Mesenchymal stem cell (in vitro differentiated cells and primary cell): Measurements from ENCODE around the gene TOGARAM2.

Source experiments
- DNase-seq: peaks from one replicate; pipeline ENCODE4 v3.0.0-alpha.2; 2013
- H2AFZ ChIP-seq: one replicate; pipeline ENCODE4 v1.6.1; 2013; ENCODE audit warnings: low read depth, mild to moderate bottlenecking, control low read depth, inconsistent platforms, low read length, moderate library complexity
- H2AK5ac ChIP-seq: 2 replicates; pipeline ENCODE4 v1.6.1; 2013; ENCODE audit warnings: low read length, moderate library complexity, mild to moderate bottlenecking, inconsistent platforms; ENCODE audit not compliant: severe bottlenecking
- H2BK120ac ChIP-seq: one replicate; pipeline ENCODE4 v1.6.1; 2013; ENCODE audit warnings: low read depth, mild to moderate bottlenecking, inconsistent platforms, low read length, moderate library complexity
- H2BK12ac ChIP-seq, 2 experiments: one replicate each; pipeline ENCODE4 v1.6.1; 2013; ENCODE audit warnings: inconsistent platforms in 2 of 2, low read length in 2 of 2, mild to moderate bottlenecking in 2 of 2, moderate library complexity in 2 of 2, control low read depth in 1 of 2
- H2BK15ac ChIP-seq: one replicate; pipeline ENCODE4 v1.6.1; 2013; ENCODE audit warnings: mild to moderate bottlenecking, low read depth, inconsistent platforms; ENCODE audit not compliant: poor library complexity, severe bottlenecking
- H2BK5ac ChIP-seq: 2 replicates; pipeline ENCODE4 v1.6.1; 2013; ENCODE audit warnings: low read depth, mild to moderate bottlenecking, low read length, control low read depth, inconsistent platforms; ENCODE audit not compliant: poor library complexity, severe bottlenecking
- H3K14ac ChIP-seq, 2 experiments: one replicate each; pipeline ENCODE4 v1.6.1; 2013; ENCODE audit warnings: inconsistent platforms in 2 of 2, low read length in 2 of 2, control low read depth in 1 of 2, mild to moderate bottlenecking in 1 of 2, moderate library complexity in 1 of 2
- H3K18ac ChIP-seq, 2 experiments: one replicate each; pipeline ENCODE4 v1.6.1; 2013; ENCODE audit warnings: inconsistent platforms in 2 of 2, low read length in 2 of 2, control low read depth in 1 of 2, low read depth in 1 of 2, mild to moderate bottlenecking in 1 of 2
- H3K23ac ChIP-seq, 2 experiments: one replicate each; pipeline ENCODE4 v1.6.1; 2013; ENCODE audit warnings: inconsistent platforms in 2 of 2, low read length in 2 of 2, mild to moderate bottlenecking in 2 of 2, moderate library complexity in 2 of 2, control low read depth in 1 of 2
- H3K27ac ChIP-seq: 2 replicates; pipeline ENCODE4 v1.5.1; 2013; ENCODE audit warnings: mild to moderate bottlenecking, moderate library complexity, low read length, control low read depth, inconsistent platforms; ENCODE audit not compliant: poor library complexity, severe bottlenecking
- H3K27me3 ChIP-seq, 2 experiments: 2 replicates each; pipeline versions ENCODE4 v1.6.1 to v1.7.0; 2013; ENCODE audit warnings: low read length in 2 of 2, mild to moderate bottlenecking in 2 of 2, moderate library complexity in 2 of 2, control low read depth in 1 of 2, inconsistent platforms in 1 of 2; ENCODE audit not compliant: control insufficient read depth in 1 of 2, insufficient read depth in 1 of 2
- H3K36me3 ChIP-seq, 2 experiments: 2 replicates each; pipeline versions ENCODE4 v1.6.1 to v1.7.0; 2013; ENCODE audit warnings: low read length in 2 of 2, control low read depth in 1 of 2, inconsistent platforms in 1 of 2, low read depth in 1 of 2, mild to moderate bottlenecking in 1 of 2; ENCODE audit not compliant: insufficient read depth in 2 of 2, control insufficient read depth in 1 of 2
- H3K4ac ChIP-seq, 2 experiments: one replicate each; pipeline ENCODE4 v1.6.1; 2013; ENCODE audit warnings: inconsistent platforms in 2 of 2, low read length in 2 of 2, mild to moderate bottlenecking in 2 of 2, moderate library complexity in 2 of 2, control low read depth in 1 of 2, low read depth in 1 of 2
- H3K4me1 ChIP-seq: 2 replicates; pipeline ENCODE4 v1.6.1; 2013; ENCODE audit warnings: low read depth, low read length, control low read depth; ENCODE audit not compliant: control insufficient read depth, insufficient read depth
- H3K4me2 ChIP-seq: 2 replicates; pipeline ENCODE4 v1.6.1; 2013; ENCODE audit warnings: low read length, mild to moderate bottlenecking, inconsistent platforms; ENCODE audit not compliant: poor library complexity, severe bottlenecking
- H3K4me3 ChIP-seq, 2 experiments: 2 replicates each; pipeline versions ENCODE4 v1.5.1 to v1.7.0; 2013; ENCODE audit warnings: low read length in 2 of 2, mild to moderate bottlenecking in 2 of 2, control low read depth in 1 of 2, low read depth in 1 of 2; ENCODE audit not compliant: insufficient read depth in 1 of 2
- H3K79me1 ChIP-seq: replicated peaks from 2 replicates; pipeline ENCODE4 v1.6.1; 2013; ENCODE audit warnings: mild to moderate bottlenecking, control low read depth, low read length, inconsistent platforms; ENCODE audit not compliant: poor library complexity, severe bottlenecking
- H3K9ac ChIP-seq: 2 replicates; pipeline ENCODE4 v1.7.0; 2013; ENCODE audit warnings: mild to moderate bottlenecking, low read length, moderate library complexity
- H3K9me3 ChIP-seq: 2 replicates; pipeline ENCODE4 v1.7.0; 2013; ENCODE audit warnings: mild to moderate bottlenecking, low read length; ENCODE audit not compliant: control insufficient read depth
- H4K8ac ChIP-seq: one replicate; pipeline ENCODE4 v1.6.1; 2013; ENCODE audit warnings: inconsistent platforms, mild to moderate bottlenecking, low read length, moderate library complexity
- H4K91ac ChIP-seq: one replicate; pipeline ENCODE4 v1.6.1; 2013; ENCODE audit warnings: mild to moderate bottlenecking, low read length, inconsistent platforms
- WGBS: methylation state at CpG from one replicate; pipeline ENCODE4 v1.1.7; 2013; ENCODE audit warnings: mixed read lengths; 5-methylcytosine and 5-hydroxymethylcytosine counted together

TOGARAM2 gene

DNA sequence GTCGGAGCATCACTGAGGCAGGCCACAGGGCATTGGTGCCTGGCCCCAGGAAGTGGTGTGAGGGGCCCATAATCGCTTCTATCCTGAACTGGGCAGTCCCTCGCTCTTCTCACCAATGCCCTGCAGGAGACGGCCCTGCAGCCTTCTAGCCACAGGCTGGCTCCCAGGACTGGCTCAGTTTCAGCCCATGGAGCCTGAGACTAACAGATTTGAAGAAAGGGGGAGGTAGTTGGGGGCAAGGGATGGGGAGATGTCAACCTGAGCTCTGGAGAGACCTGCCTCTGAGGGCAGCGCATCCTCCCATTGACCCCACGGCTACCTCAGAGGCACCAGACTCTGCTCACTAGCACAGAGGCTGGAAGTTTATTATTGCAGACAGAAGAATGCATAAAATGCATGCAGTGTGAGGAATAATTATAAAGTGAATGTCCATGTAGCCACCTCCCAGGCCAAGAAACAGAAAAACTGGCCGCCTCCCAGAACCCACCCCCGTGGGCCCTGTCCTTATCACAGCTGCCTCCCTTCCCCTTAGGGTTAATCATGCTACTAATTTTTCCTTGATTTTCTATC lies 1.4 kb downstream of the TOGARAM2 start:
- Histone ChIP-seq H3K27me3 (peaks cover 0 to 30% of the 10 kb centered on the region in 2 experiments), H2BK5ac (no peak overlapping the region), H2BK15ac (no peak overlapping the region), H3K79me1 (no peaks in the 10 kb centered on the region), H3K23ac (no peak overlapping the region), H4K91ac (no peak overlapping the region), H3K4me3 (no peak overlapping the region), H3K4ac (no peak overlapping the region), H4K8ac (no peak overlapping the region), H3K36me3 (no peaks in the 10 kb centered on the region), H3K9me3 (no peaks in the 10 kb centered on the region), H2BK12ac (no peak overlapping the region), H2AFZ (no peak overlapping the region), H3K9ac (no peak overlapping the region), H3K14ac (no peak overlapping the region), H3K4me1 (peaks cover 17% of the 10 kb centered on the region), H3K18ac (no peak overlapping the region), H2AK5ac (no peak overlapping the region), H2BK120ac (no peak overlapping the region), H3K4me2 (no peak overlapping the region), H3K27ac (no peak overlapping the region)
- WGBS = 94% methylated on average over 7 of the region's 8 CpGs
- DNase-seq = no peak

DNA sequence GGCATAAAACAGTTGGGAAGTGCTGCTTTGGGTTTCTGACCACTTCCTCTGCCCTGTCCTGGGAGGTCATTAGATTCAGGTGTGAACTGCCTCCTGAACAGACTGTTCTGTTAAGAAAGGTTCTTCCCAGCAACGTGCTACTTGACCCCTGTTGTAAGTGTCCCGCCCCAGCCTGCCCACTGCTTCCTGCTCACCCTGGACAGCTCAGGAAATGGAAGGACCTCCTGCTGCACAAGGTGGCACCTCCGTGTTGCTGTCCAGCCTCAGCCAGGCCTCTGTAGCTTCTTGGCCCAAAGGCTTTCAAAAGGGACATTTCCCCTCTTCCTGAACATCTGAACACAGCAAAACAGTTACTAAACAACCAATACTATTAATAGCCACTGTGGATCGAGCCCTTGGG lies 5.3 kb downstream of the TOGARAM2 start:
- no peaks in the 10 kb centered on the region for H3K9me3 ChIP-seq
- H2BK120ac ChIP-seq = no peak overlapping the region
- H2AK5ac ChIP-seq = no peak overlapping the region
- H3K4ac ChIP-seq = no peak overlapping the region
- no peak overlapping the region for H2BK15ac ChIP-seq
- H3K4me3 ChIP-seq = no peak overlapping the region
- H3K23ac ChIP-seq = no peak overlapping the region
- no peak overlapping the region for H3K4me2 ChIP-seq
- peaks cover 7% of the 10 kb centered on the region for H3K4me1 ChIP-seq
- DNase-seq = no peak
- H3K18ac ChIP-seq = no peak overlapping the region
- H4K8ac ChIP-seq = no peak overlapping the region
- no peak overlapping the region for H2BK12ac ChIP-seq
- H3K14ac ChIP-seq = no peak overlapping the region
- no peak overlapping the region for H2BK5ac ChIP-seq
- H3K27ac ChIP-seq = no peak overlapping the region
- WGBS = 22% methylated on average over 3 of the region's 4 CpGs
- H4K91ac ChIP-seq = no peak overlapping the region
- H3K9ac ChIP-seq = no peak overlapping the region
- no peaks in the 10 kb centered on the region for H3K36me3 ChIP-seq
- H3K27me3 ChIP-seq = peaks cover 0 to 34% of the 10 kb centered on the region in 2 experiments
- H2AFZ ChIP-seq = no peak overlapping the region
- H3K79me1 ChIP-seq = no peaks in the 10 kb centered on the region

DNA sequence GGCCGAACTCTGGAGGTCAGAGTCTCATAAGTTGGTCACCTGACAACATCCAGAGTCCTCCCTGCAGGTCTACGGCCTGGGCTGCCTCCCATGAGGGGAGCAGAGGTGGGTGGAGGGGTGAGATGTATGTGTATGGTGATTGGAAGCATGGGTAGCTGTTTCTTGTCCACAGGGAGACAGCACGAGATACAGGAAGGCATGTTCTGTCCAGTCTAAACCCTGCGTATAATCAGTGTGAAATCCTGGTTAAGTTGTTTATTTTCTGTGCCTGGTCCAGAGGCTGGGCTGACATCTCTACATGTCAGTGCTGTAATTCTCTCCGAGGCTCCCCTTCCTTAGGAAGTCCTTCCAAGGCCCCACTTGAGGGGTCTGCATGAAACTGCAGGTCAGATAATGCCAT lies 8.9 kb downstream of the TOGARAM2 start:
- H4K8ac ChIP-seq = no peak overlapping the region

DNA sequence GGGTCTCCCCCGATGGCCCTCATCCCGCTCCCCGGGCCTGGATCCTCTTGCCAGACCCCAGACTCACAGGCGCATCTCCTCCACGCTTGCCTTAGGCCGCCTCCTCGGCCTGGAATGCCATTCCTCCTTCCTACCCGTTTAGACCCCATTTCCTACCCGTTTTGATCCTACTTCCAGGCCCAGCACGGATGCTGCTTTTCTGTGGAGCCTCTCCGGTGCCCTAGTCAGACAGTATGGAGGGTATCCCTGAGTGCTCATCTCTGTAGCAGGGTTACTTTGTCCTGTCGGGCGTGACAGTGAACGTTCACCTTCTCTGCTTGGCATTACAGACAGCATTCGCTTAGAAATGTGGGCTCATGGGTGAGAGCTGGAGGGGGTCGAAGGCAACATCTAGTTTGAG lies 9.3 kb downstream of the TOGARAM2 start:
- no peak overlapping the region for H2BK12ac ChIP-seq
- DNase-seq = no peak
- no peak overlapping the region for H2AK5ac ChIP-seq

More for the DNA sequence above, 8.9 kb downstream of the TOGARAM2 start:
- no peaks in the 10 kb centered on the region for H3K79me1 ChIP-seq
- no peaks in the 10 kb centered on the region for H3K36me3 ChIP-seq
- H2BK5ac ChIP-seq = no peak overlapping the region
- 44% methylated on average over 5 of the region's 5 CpGs for WGBS
- H3K4ac ChIP-seq = no peak overlapping the region
- peaks cover 0 to 40% of the 10 kb centered on the region in 2 experiments for H3K27me3 ChIP-seq
- no peak overlapping the region for H3K14ac ChIP-seq
- DNase-seq = no peak
- no peak overlapping the region for H2BK120ac ChIP-seq
- H3K4me2 ChIP-seq = no peak overlapping the region
- no peak overlapping the region for H3K4me3 ChIP-seq
- no peak overlapping the region for H3K23ac ChIP-seq
- H3K4me1 ChIP-seq = peaks cover 4% of the 10 kb centered on the region
- H2AK5ac ChIP-seq = no peak overlapping the region
- H2BK15ac ChIP-seq = no peak overlapping the region
- no peak overlapping the region for H4K91ac ChIP-seq
- no peak overlapping the region for H3K27ac ChIP-seq
- no peak overlapping the region for H2BK12ac ChIP-seq
- no peak overlapping the region for H3K18ac ChIP-seq
- no peaks in the 10 kb centered on the region for H3K9me3 ChIP-seq
- H2AFZ ChIP-seq = no peak overlapping the region
- no peak overlapping the region for H3K9ac ChIP-seq

More for the DNA sequence above, 9.3 kb downstream of the TOGARAM2 start:
- H4K8ac ChIP-seq = no peak overlapping the region
- H3K9ac ChIP-seq = no peak overlapping the region
- no peaks in the 10 kb centered on the region for H3K79me1 ChIP-seq
- H3K14ac ChIP-seq = no peak overlapping the region
- no peaks in the 10 kb centered on the region for H3K36me3 ChIP-seq
- H4K91ac ChIP-seq = no peak overlapping the region
- H2BK5ac ChIP-seq = no peak overlapping the region
- H3K27me3 ChIP-seq = peaks cover 0 to 45% of the 10 kb centered on the region in 2 experiments
- no peak overlapping the region for H2BK120ac ChIP-seq
- H3K23ac ChIP-seq = no peak overlapping the region
- no peak overlapping the region for H3K4ac ChIP-seq
- H3K4me2 ChIP-seq = no peak overlapping the region
- peaks cover 4% of the 10 kb centered on the region for H3K4me1 ChIP-seq
- no peak overlapping the region for H2AFZ ChIP-seq
- H3K4me3 ChIP-seq = no peak overlapping the region
- no peak overlapping the region for H3K27ac ChIP-seq
- H3K18ac ChIP-seq = no peak overlapping the region
- no peaks in the 10 kb centered on the region for H3K9me3 ChIP-seq
- 79% methylated on average over 16 of the region's 16 CpGs for WGBS
- no peak overlapping the region for H2BK15ac ChIP-seq
